NCI-H82 treated with DMSO at 0.1 percent for 48 hours (cell line): ENCODE data around the gene GMCL1.
"Not testable (repeated sequence)": the region's sequence is repeated elsewhere in the genome, so short reads cannot be mapped to it uniquely, and the experiment has no call there.

Source experiments
- DNase-seq: peaks from one replicate; lab custom pipeline; 2025; ENCODE audit not compliant: unreplicated experiment; lab: John Stamatoyannopoulos, UW

The GMCL1 gene

GRCh38 chr2:69829256-69830044 is at the start of gene GMCL1:
Gene GMCL1, plus strand, starts transcription at chr2:69829660. Its CDS starts 233 bp downstream, at chr2:69829893.
- DNase-seq = peak; percentile 85

- no peak for DNase-seq
Measured at GRCh38 chr2:69780921-69781320, 48.5 kb upstream of the GMCL1 start.

GRCh38 chr2:69781321-69782248 is 47.9 kb upstream of the GMCL1 start:
- DNase-seq = no peak

- DNase-seq = no peak
Measured at GRCh38 chr2:69784228-69784627, 45.2 kb upstream of the GMCL1 start.

- DNase-seq = no peak
Measured at GRCh38 chr2:69785358-69785757, 44.1 kb upstream of the GMCL1 start.

GRCh38 chr2:69786052-69786560 is 43.4 kb upstream of the GMCL1 start:
- DNase-seq = no peak

GRCh38 chr2:69789175-69789721 is 40.2 kb upstream of the GMCL1 start:
- no peak for DNase-seq

- DNase-seq = no peak
Measured at GRCh38 chr2:69789772-69790600, 39.5 kb upstream of the GMCL1 start.

GRCh38 chr2:69790601-69790959 is 38.9 kb upstream of the GMCL1 start:
- no peak for DNase-seq

- peak; percentile 49 for DNase-seq
Measured at GRCh38 chr2:69791045-69791444, 38.4 kb upstream of the GMCL1 start.

GRCh38 chr2:69796174-69796573 is 33.3 kb upstream of the GMCL1 start:
- DNase-seq = no peak

- no peak for DNase-seq
Measured at GRCh38 chr2:69797235-69797634, 32.2 kb upstream of the GMCL1 start.

GRCh38 chr2:69797836-69798289 is 31.6 kb upstream of the GMCL1 start:
- no peak for DNase-seq

- no peak for DNase-seq
Measured at GRCh38 chr2:69798290-69798908, 31.1 kb upstream of the GMCL1 start.

- DNase-seq = no peak
Measured at GRCh38 chr2:69798909-69799526, 30.4 kb upstream of the GMCL1 start.

- DNase-seq = no peak
Measured at GRCh38 chr2:69801745-69802290, 27.6 kb upstream of the GMCL1 start.

- DNase-seq = not testable (repeated sequence)
Measured at GRCh38 chr2:69802781-69803367, 26.6 kb upstream of the GMCL1 start.

GRCh38 chr2:69804416-69804815 is 25.0 kb upstream of the GMCL1 start:
- no peak for DNase-seq

- no peak for DNase-seq
Measured at GRCh38 chr2:69805887-69806286, 23.6 kb upstream of the GMCL1 start.
